Fibroblast of villous mesenchyme (primary cell): ENCODE results near the gene TGM1. TPM values are rescaled to one million over a fixed set of nuclear protein-coding genes. Genes with fewer than 3 reads are reported as not detected.
"Not testable (repeated sequence)": the region's sequence is repeated elsewhere in the genome, so short reads cannot be mapped to it uniquely, and the experiment has no call there.

Experiments used
- DNase-seq: peaks from one replicate; pipeline ENCODE4 v3.0.0-alpha.2; 2010; ENCODE audit warnings: low read depth
- H3K4me3 ChIP-seq: 2 replicates; pipeline ENCODE4 v1.5.1; 2011; ENCODE audit warnings: low read depth, mild to moderate bottlenecking, low read length
- total RNA-seq: library from RNA; depleted of rRNA; stranded (reverse); fragments of >200 nt; gene quantifications from 2 replicates; pipeline ENCODE4 v1.2.3, GENCODE V29; 2012
- TF ChIP-seq, protein P1 (sequence below): IDR thresholded peaks from 2 replicates; pipeline ENCODE4 v1.5.1; 2012; ENCODE audit warnings: low read depth, mild to moderate bottlenecking, low read length; ENCODE audit not compliant: insufficient read depth

The TGM1 gene
- total RNA-seq, 1 donor: 2.2 TPM

DNA sequence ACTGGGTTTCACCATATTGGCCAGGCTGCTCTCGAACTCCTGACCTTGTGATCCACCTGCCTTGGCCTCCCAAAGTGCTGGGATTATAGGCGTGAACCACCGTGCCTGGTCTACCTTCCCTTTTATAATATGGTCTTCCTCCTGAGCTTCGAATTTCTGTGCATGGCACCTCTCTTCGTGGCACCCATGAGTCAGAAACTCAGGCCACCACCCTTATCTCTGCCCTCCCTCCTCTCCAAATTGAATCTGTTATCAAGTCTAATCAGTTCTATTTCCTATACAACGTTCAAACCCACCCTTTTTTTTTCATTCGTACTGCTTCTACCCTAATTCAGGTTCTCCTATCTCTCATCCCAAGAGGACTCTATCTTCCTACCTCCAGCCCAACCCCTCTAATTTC lies 15.6 kb downstream of the TGM1 start:
- H3K4me3 ChIP-seq: no peak overlapping the region
- DNase-seq: no peak
- TF ChIP-seq, protein P1, sequence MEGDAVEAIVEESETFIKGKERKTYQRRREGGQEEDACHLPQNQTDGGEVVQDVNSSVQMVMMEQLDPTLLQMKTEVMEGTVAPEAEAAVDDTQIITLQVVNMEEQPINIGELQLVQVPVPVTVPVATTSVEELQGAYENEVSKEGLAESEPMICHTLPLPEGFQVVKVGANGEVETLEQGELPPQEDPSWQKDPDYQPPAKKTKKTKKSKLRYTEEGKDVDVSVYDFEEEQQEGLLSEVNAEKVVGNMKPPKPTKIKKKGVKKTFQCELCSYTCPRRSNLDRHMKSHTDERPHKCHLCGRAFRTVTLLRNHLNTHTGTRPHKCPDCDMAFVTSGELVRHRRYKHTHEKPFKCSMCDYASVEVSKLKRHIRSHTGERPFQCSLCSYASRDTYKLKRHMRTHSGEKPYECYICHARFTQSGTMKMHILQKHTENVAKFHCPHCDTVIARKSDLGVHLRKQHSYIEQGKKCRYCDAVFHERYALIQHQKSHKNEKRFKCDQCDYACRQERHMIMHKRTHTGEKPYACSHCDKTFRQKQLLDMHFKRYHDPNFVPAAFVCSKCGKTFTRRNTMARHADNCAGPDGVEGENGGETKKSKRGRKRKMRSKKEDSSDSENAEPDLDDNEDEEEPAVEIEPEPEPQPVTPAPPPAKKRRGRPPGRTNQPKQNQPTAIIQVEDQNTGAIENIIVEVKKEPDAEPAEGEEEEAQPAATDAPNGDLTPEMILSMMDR: no peak

DNA sequence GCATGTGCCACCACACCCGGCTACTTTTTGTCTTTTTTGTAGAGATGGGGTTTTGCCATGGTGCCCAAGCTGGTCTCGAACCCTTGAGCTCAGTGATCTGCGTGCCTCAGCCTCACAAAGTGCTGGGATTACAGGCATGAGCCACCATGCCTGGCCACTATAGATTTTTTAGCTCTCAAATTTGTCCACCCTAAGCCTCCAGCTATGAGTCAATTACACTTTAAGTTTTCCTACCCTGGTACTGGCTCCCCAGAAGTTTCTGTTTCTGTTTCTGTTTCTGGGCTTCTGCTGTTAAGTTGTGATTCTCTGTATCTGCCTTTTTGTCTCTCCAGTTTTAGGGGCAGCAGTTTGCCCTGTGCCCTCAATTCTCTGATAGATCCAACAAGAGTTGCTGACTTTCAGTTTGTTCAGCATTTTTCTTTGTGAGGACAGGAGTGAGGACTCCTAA lies 16.2 kb downstream of the TGM1 start:
- DNase-seq: peak; percentile 50
- H3K4me3 ChIP-seq: no peak overlapping the region
- TF ChIP-seq, protein P1: no peak

DNA sequence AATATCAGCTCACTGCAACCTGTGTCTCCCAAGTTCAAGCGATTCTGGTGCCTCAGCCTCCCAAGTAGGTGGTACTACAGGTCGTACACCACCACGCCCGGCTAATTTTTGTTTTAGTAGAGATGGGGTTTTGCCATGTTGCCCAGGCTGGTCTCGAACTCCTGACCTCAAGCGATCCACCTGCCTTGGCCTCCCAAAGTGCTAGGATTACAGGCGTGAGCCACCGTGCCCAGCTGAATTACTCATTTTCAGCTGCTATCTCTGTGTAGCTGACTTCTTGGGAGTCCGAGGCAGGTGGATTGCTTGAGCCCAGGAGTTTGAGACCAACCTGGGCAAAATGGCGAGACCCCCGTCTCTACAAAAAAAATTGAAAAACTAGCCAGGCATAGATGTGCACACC lies 17.6 kb downstream of the TGM1 start:
- DNase-seq, H3K4me3 ChIP-seq: not testable (repeated sequence)

DNA sequence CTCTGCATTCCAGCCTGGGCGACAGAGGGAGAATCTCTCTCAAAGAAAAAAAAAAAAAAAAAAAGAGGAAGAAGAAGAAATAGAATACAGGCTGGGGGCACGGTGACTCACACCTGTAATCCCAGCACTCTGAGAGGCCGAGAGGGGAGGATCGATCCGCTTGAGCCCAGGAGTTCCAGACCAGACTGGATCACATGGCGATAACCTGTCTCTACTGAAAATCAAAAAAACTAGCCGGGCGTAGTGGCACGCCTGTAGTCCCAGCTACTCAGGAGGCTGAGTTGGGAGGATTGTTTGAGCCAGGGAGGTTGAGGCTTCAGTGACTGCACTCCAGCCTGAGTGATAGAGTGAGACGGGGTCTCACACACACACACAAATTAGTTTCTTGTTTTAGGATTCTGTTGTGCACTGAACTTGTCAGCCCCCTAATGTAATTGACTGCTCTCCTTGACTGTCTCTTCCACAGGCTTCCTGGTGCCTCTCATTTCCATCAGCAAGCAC lies 19.6 kb downstream of the TGM1 start:
- TF ChIP-seq, protein P1: no peak
- peak overlapping the region; percentile 65 for H3K4me3 ChIP-seq
- DNase-seq: no peak

DNA sequence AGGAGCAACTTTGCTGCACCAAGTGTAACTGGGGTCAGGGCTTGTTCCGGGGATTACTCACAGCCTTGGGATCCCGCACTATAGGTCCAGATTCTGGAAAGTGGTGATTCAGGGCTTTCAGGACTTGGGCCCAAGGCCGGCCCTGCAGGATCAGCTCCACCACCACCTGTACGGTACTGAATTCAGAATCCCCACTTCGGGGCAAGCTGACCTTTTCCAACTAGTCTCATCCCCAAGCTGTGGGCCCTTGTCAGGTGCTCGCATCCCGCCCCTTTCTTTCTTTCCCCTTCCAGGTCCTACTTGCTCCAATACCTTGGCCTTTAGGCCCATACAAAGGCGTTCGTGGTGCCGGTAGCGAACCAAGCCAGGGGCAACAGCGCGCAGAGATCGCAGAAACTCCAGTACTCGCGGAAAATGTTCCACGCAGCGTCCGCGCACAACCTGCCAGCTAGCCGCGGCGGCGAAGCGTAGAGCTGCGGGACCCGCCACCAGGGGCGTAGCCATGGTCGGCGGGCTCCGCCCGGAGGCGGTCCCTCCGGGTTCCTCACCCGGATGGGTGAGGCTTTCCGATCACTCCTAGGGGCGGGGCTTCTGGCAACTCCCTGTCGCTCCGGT lies 21.0 kb downstream of the TGM1 start:
- TF ChIP-seq, protein P1: peak; percentile 69
- peak; percentile 93 for DNase-seq
- peak overlapping the region; percentile 65 for H3K4me3 ChIP-seq

DNA sequence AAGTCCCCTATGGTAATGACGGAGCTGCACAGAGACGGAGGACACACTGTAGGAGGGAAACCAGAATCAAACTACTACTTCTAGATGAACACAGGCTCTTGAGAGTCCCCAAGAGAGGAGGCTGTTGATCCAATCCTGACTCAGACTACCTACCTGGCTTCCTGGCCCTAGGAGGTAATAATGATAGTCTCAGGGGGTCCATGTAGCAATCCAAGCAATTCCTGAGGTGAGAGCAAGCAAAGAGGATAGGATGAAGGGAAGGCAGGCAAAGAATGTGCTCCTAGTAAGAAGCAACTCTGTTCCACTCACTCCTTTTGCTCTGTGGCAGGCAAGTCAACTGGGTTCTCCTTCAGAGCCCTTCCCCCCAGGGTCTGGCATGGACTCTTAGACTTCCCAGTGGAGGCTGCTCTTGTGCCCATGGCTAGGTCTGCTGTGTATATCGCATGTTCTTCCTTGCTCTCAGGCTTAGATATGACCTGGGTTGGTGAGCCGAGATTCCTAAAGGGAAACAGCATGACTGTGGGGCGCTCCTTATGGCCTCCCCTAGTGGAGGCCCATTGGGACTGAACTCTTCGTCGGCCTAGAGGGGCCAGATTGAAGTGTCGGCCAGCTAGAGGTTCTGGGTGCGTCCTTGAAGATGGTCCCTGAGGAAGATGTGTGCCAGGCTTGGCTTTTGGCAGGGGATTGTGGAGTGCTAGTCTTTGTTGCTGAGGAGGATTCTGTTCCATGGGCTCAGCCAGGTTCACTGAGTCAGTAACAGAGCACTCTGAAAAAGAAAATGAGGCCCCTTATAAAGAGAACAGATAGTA lies 22.7 kb downstream of the TGM1 start:
- H3K4me3 ChIP-seq: no peak overlapping the region
- TF ChIP-seq, protein P1: no peak
- DNase-seq: no peak

DNA sequence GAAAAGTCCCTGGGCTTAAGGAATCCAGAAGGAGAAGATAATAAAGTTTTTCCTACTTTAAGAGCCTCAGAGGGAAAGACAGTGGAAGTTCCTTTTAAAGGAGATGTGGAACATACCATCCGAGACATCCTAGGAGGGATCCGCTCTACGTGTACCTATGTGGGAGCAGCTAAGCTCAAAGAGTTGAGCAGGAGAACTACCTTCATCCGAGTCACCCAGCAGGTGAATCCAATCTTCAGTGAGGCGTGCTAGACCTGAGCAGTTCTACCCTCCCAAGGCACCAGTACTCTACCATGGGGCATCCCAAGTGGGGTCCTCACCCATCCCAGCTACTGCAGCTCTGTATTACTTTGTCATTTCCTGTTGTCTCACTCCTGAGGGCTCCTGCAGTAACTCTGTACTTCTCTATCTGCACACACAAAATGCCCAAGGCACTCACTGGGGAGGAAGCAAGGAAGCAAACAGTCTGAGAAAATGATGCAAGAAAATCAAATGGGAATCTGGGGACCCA lies 24.4 kb downstream of the TGM1 start:
- H3K4me3 ChIP-seq: no peak overlapping the region
- DNase-seq: no peak
- TF ChIP-seq, protein P1: no peak
